Measurements from ENCODE around the gene DIP2C.

DNA sequence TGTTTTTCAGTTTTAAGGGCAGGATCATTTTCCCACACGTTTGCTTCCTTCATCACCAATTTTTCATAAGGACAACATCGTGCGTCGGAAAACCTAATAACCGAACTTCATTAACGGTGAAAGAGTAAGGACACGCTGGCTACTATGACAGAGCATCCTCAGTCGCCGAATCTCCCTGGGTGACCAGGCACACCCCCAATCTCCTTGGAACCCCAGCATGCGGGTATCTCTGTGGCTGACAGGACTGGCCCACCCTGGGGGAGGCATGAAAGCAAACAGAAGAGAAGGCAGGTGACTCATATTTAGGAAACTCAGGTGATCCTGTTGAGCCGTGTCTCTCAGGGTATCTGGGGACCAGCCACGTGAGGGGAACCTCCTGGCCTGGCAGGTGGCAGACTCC lies 134.2 kb downstream of the DIP2C start:
- TF ChIP-seq EZH2 (IDR thresholded peaks at IDR 0.05; ENCODE audit: borderline replicate concordance, insufficient read depth, low read depth, low read length, poor library complexity, severe bottlenecking) (no peak), CTCF (IDR thresholded peaks at IDR 0.05) (no peak)
